HEK293 (cell line): Measurements from ENCODE around the gene FOXS1.
A peak's percentile ranks its signal among the peaks of the same experiment; 100 is the strongest.
"Not testable (repeated sequence)": the region's sequence is repeated elsewhere in the genome, so short reads cannot be mapped to it uniquely, and the experiment has no call there.

Source experiments
- CTCF ChIA-PET: fragments of 350-600 bp; formaldehyde crosslinking; extraction: SDS; loops from one replicate; lab custom pipeline; 2021; ENCODE audit warnings: antibody characterized with exemption; lab: Yijun Ruan, JAX
- POLR2A ChIA-PET: fragments of 300-600 bp; formaldehyde crosslinking; extraction: SDS; loops from one replicate; lab custom pipeline; 2020; ENCODE audit warnings: antibody characterized with exemption, inconsistent platforms; lab: Yijun Ruan, JAX
- H3K27ac ChIP-seq: fragments of 200-500 bp; sonication (Bioruptor generic); 2 replicates; pipeline ENCODE4 v1.5.1; 2014; ENCODE audit warnings: low read depth, low read length, control low read depth, inconsistent platforms; ENCODE audit errors: extremely low read depth
- H3K36me3 ChIP-seq, 2 experiments: fragments of 200-500 bp in 1 of 2; sonication (Bioruptor generic) in 1 of 2; 1 replicate in 1 of 2; 2 replicates in 1 of 2; pipeline ENCODE4 v1.5.1; 2014 to 2017; ENCODE audit warnings: inconsistent platforms in 2 of 2, low read length in 2 of 2; ENCODE audit not compliant: control insufficient read depth in 2 of 2, insufficient read depth in 1 of 2
- H3K4me1 ChIP-seq: fragments of 200-500 bp; sonication (Bioruptor generic); 2 replicates; pipeline ENCODE4 v1.5.1; 2014; ENCODE audit warnings: mild to moderate bottlenecking, low read length, inconsistent platforms; ENCODE audit not compliant: control insufficient read depth, insufficient read depth
- H3K4me3 ChIP-seq: 2 replicates; pipeline ENCODE4 v1.5.1; 2011; ENCODE audit warnings: low read depth, mild to moderate bottlenecking, control low read depth, low read length, moderate library complexity
- H3K9me3 ChIP-seq: fragments of 200-500 bp; sonication (Bioruptor generic); 2 replicates; pipeline ENCODE4 v1.5.1; 2014; ENCODE audit warnings: low read depth, low read length, inconsistent platforms; ENCODE audit not compliant: control insufficient read depth, insufficient read depth
- ATF2 ChIP-seq: fragments of 450-650 bp; formaldehyde crosslinking; IDR thresholded peaks from 2 replicates; pipeline ENCODE4 v1.5.1; 2016; ENCODE audit warnings: missing biosample characterization, missing genetic modification characterization, low read depth
- GFI1B ChIP-seq: fragments of 450-650 bp; formaldehyde crosslinking; IDR thresholded peaks from 2 replicates; pipeline ENCODE4 v1.5.1; 2016; ENCODE audit warnings: missing biosample characterization, missing genetic modification characterization
- HIC1 ChIP-seq: fragments of 450-650 bp; formaldehyde crosslinking; IDR thresholded peaks from 2 replicates; pipeline ENCODE4 v1.5.1; 2016; ENCODE audit warnings: missing biosample characterization, missing genetic modification characterization
- KLF10 ChIP-seq: fragments of 450-650 bp; IDR thresholded peaks from 2 replicates; pipeline ENCODE4 v1.5.1; 2018; ENCODE audit warnings: missing biosample characterization, mild to moderate bottlenecking, missing genetic modification characterization
- PATZ1 ChIP-seq: fragments of 450-650 bp; formaldehyde crosslinking; IDR thresholded peaks from 2 replicates; pipeline ENCODE4 v1.5.1; 2016; ENCODE audit warnings: missing biosample characterization, missing genetic modification characterization
- ZFP37 ChIP-seq: fragments of 450-650 bp; formaldehyde crosslinking; IDR thresholded peaks from 2 replicates; pipeline ENCODE4 v1.5.1; 2016; ENCODE audit warnings: missing biosample characterization, missing genetic modification characterization
- ZNF19 ChIP-seq: fragments of 450-650 bp; formaldehyde crosslinking; IDR thresholded peaks from 2 replicates; pipeline ENCODE4; 2016; ENCODE audit warnings: missing biosample characterization, missing genetic modification characterization, low read depth
- ZNF394 ChIP-seq: fragments of 450-650 bp; formaldehyde crosslinking; IDR thresholded peaks from 2 replicates; pipeline ENCODE4 v1.5.1; 2016; ENCODE audit warnings: missing biosample characterization, missing genetic modification characterization, mild to moderate bottlenecking, moderate library complexity, borderline replicate concordance
- ZNF473 ChIP-seq: fragments of 450-650 bp; formaldehyde crosslinking; IDR thresholded peaks from 2 replicates; pipeline ENCODE4 v1.5.1; 2017; ENCODE audit warnings: missing biosample characterization, missing genetic modification characterization
- ZXDB ChIP-seq: fragments of 450-650 bp; formaldehyde crosslinking; IDR thresholded peaks from 2 replicates; pipeline ENCODE4 v1.5.1; 2016; ENCODE audit warnings: missing biosample characterization, missing genetic modification characterization

FOXS1 gene

GRCh38 chr20:31815408-31816188 lies 29.8 kb downstream of the FOXS1 start (continued):
- TF ChIP-seq ZNF473 (tag by site-specific recombination): no peak
- no peak for TF ChIP-seq ZNF394
- TF ChIP-seq HIC1: no peak
- 0 out of 2 replicates have a peak, but pooled peaks have one; percentile 10 for TF ChIP-seq PATZ1 (tag by site-specific recombination)
- no peak for TF ChIP-seq ZXDB
- no peak for TF ChIP-seq GFI1B (tag by site-specific recombination)
- TF ChIP-seq KLF10 (tag by site-specific recombination): no peak
- TF ChIP-seq, all 188 proteins: peak for 6

- H3K27ac ChIP-seq, H3K9me3 ChIP-seq, H3K4me1 ChIP-seq, H3K4me3 ChIP-seq: not testable (repeated sequence)
- peaks cover 0 to 10% of the 10 kb centered on the region in 2 experiments; a peak in 1 of 3 replicates for H3K36me3 ChIP-seq
- CTCF ChIA-PET: interaction anchor here (0.6 to 3.7 kb wide), 4 partner anchors 9 to 278 kb away, joined by 3 to 15 read pairs (median 4); no protein-coding TSS in a partner anchor
- POLR2A ChIA-PET: interaction anchor here (0.6 kb wide), 1 partner anchor 482 kb away, joined by 5 read pairs; no protein-coding TSS in a partner anchor
These were observed 31.3 kb downstream of the FOXS1 start for GRCh38 chr20:31814142-31814541.

GRCh38 chr20:31813611-31814010 lies 31.8 kb downstream of the FOXS1 start:
- no peaks in the 10 kb centered on the region for H3K4me1 ChIP-seq
- TF ChIP-seq ZNF19 (tag by site-specific recombination) (no peak), ATF2 (tag by site-specific recombination) (no peak), ZFP37 (tag by site-specific recombination) (no peak)
- peaks cover 0 to 10% of the 10 kb centered on the region in 2 experiments; a peak in 1 of 3 replicates for H3K36me3 ChIP-seq
- CTCF ChIA-PET: interaction anchor here (0.6 to 3.7 kb wide), 3 partner anchors 9 to 279 kb away, joined by 3 to 15 read pairs (median 4); no protein-coding TSS in a partner anchor
- POLR2A ChIA-PET: interaction anchor here (0.6 kb wide), 1 partner anchor 483 kb away, joined by 5 read pairs; no protein-coding TSS in a partner anchor
- H3K4me3 ChIP-seq: no peak overlapping the region
- H3K27ac ChIP-seq: no peak overlapping the region
- no peaks in the 10 kb centered on the region for H3K9me3 ChIP-seq
